HG03442 (cell line): ENCODE measurements around the gene MED26.
A peak's percentile ranks its signal among the peaks of the same experiment; 100 is the strongest.
"Not testable (repeated sequence)": the region's sequence is repeated elsewhere in the genome, so short reads cannot be mapped to it uniquely, and the experiment has no call there.

Source experiments
- ATAC-seq: cut with Tn5 transposase; IDR thresholded peaks from one replicate; pipeline ENCODE4 v1.9.1; 2021; ENCODE audit warnings: mild to moderate bottlenecking, moderate library complexity; ENCODE audit not compliant: unreplicated experiment

MED26 gene, protein sequence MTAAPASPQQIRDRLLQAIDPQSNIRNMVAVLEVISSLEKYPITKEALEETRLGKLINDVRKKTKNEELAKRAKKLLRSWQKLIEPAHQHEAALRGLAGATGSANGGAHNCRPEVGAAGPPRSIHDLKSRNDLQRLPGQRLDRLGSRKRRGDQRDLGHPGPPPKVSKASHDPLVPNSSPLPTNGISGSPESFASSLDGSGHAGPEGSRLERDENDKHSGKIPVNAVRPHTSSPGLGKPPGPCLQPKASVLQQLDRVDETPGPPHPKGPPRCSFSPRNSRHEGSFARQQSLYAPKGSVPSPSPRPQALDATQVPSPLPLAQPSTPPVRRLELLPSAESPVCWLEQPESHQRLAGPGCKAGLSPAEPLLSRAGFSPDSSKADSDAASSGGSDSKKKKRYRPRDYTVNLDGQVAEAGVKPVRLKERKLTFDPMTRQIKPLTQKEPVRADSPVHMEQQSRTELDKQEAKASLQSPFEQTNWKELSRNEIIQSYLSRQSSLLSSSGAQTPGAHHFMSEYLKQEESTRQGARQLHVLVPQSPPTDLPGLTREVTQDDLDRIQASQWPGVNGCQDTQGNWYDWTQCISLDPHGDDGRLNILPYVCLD

DNA sequence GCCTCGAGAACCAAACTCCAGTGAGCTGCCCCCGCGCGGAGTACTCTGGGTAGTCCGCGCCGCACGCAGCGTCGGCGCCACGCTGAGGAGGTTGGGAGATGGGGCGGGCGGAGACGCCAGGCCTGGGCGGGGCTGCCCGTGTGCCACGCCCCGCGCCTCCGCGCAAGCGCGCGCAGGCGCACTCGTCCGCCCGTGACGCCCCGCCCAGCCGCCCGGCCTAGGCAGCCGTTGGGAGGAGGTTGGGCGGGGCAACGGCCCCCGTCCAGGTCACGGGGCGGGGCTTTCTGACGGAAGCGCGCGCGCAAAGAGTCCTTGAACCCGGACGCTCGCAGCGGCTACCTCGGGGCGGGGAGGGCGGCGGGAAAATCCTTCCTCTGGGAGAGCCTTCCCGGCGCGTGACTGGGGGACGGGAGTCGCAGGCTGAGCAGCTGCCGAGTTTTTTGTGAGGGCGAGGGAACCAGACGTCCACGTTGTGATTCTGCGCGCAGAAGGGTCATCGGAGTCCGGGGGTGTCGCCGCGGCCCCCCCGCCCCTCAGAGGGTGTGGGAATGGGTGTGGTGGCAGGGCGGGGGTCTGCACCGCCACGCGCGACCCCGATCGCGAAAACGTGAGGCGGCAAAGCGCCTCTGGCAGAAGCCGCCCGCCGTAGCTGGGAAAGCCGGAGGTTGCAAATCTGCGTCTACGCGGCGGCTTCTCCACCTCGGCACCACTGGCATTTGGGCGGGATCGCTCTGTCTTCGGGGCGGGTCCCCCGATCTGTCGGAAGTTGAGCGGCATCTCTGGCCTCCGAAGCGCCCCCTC, at the start of gene MED26:
TSS of gene MED26 (minus strand) at position 22 of the 801 bp plus-strand sequence. CDS start 261 bp downstream, outside the sequence.
- peak; percentile 86 for ATAC-seq

DNA sequence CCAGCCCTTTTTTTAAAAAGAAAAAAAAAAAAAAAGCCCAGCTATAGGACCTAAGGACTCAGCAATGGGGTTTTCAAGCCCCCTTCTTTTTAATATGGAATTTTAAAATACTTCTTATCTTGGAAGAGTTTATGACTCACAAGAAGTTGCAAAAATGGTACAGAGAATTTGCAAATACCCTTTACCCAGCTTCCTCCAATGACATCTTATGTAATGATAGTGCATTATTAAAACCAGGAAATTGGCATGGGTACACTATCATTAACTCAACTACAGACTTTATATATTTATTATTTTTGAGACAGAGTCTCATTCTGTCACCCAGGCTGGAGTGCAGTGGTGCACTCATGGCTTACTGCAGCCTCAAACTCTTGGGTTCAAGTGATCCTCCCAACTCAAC, 49.1 kb upstream of the MED26 start:
- ATAC-seq: no peak

DNA sequence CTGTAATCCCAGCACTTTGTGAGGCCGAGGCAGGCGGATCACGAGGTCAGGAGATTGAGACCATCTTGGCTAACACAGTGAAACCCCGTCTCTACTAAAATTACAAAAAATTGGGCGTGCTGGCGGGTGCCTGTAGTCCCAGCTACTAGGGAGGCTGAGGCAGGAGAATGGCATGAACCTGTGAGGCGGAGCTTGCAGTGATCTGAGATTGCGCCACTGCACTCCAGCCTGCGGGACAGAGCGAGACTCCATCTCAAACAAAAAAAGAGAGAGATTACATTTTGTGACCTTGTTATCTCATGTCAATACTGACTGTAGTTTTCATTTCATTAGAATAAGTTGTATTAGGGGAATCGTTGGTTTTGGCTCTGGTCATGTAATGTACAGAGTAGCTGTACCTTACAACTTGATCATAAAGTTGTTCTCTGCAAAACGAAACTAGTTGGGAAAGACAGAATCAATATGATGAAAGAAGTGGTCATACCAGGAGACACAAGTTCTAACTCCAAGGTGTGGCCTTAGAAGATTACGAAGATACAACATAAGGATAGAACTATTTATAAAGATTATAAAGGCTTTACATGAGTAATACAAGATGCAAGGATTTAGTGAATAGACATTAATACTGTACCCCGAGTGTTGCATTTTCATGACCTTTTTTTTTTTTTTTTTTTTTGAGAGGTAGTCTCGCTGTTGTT, 48.2 kb upstream of the MED26 start:
- ATAC-seq: no peak

DNA sequence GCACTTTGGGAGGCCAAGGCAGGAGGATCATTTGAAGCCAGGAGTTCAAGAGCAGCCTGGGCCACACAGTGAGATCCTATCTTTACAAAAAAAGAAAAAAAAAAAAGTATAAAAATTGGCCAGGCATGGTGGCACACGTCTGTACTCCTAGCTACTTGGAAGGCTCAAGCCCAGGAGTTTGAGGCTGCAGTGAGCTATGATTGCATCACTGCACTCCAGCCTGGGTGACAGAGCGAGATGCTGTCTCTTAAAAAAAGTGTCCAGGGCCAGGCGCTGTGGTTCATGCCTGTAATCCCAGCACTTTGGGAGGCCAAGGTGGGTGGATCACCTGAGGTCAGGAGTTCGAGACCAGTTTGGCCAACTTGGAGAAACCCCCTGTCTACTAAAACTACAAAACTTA, 45.8 kb upstream of the MED26 start:
- not testable (repeated sequence) for ATAC-seq

DNA sequence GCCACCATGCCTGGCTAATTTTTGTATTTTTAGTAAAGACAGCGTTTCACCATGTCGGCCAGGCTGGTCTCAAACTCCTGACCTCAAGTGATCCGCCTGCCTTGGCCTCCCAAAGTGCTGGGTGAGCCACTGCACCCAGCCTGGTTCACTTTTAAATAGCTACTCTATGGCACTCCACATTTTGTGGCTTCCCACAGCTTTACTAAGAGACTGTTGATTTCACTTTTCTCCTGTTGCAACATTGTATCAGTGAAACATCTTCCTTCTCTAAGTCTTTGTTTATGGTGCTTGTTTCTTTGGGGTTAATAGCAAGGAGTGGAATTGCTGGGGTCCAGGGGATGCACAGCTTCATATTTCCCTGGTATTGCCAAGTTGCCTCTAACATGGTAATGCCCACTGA, 45.2 kb upstream of the MED26 start:
- ATAC-seq: no peak

DNA sequence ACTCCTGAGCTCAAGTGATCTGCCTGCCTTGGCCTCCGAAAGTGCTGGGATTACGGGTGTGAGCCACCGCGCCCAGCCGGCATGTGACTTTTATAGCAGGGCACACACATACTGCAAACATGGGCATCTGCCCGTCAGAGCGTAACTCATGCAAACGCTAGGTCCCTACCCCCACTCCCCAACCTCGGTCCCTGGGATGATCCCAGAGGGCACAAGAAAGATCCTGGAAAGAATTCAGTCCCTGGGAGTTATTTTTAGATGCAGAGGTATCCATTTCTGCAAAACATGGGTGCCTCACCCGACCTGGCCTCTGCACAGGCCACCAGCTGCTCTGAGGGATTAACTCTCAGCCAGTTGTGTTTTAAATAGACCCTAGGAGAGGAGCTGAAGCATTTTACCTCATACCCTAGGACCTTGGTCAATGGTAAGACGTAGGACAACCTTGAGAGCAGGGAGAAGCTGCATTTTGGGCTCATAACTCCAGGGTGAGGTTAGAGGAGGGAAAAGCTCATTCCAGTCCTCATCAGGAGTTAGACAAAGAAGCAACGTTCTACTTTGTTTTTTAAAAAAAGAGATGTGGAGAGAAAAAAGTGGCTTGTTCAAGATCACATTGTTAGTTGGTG, 43.8 kb upstream of the MED26 start:
- no peak for ATAC-seq

DNA sequence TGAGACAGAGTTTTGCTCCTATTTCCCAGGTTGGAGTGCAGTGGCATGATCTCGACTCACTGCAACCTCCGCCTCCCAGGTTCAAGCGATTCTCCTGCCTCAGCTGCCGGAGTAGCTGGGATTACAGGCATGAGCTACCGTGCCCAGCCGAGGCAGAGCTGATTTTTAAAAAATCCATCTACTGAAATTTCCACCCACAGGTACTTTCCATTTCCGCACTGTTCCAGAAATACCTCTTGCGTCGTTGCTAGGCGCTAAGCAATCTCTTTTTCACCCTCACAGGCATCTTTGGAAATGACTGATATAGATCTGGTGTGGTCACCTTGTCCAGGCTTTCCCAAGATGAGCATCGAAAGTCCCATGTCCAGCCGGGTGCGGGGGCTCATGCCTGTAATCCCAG, 42.3 kb upstream of the MED26 start:
- no peak for ATAC-seq

DNA sequence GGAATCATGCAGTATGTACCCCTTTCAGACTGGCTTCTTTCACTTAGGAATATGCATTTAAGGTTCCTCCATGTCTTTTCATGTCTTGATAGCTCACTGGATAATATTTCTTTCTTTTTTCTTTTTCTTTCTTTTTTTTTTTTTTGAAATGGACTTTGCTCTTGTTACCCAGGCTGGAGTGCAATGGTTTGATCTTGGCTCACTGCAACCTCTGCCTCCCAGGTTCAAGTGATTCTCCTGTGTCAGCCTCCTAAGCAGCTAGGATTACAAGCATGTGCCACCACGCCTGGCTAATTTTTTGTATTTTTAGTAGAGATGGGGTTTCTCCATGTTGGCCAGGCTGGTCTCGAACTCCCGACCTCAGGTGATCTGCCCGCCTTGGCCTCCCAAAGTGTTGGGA, 40.7 kb upstream of the MED26 start:
- not testable (repeated sequence) for ATAC-seq

DNA sequence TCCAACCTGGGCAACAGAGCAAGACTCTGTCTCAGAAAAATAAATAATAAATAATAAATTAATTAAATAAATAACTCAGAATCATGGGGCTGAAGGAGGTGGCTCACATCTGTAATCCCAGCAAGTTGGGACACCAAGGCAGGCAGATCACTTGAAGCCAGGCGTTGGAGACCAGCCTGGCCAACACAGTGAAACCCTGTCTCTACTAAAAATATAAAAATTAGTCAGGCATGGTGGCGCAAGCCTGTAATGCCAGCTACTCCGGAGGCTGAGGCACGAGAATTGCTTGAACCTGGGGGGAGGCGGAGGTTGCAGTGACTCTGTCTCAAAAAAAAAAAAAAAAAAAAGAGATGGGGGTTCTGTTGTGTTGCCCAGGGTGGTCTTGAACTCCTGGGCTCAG, 40.2 kb upstream of the MED26 start:
- no peak for ATAC-seq

DNA sequence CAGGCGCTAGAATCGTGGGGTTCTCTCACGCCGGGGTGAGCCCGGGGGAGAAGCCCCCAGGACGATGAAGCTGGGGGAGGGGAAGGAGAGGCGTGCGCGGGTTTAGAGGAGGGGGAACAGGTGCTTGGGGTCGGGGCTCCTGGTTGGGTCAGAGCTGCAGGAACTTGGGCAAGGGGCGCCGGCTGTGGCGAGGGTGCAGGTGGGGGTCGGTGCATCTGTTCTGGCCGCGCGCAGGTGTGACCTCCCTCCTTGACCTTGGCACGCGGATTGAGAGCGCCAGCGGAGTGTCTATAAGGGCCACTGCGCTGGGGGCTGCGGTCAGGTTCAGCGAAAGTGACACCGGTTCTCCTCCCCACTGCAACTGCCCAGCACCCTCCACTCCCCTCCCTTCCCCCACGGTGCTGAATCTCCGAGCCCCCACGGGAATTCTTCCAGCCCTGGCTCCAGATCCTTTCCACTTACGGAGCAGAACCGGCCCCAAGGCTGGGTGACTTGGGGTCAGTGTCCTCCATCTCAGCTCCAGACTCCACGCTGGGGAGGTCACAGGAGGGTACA, 33.6 kb upstream of the MED26 start:
- no peak for ATAC-seq

DNA sequence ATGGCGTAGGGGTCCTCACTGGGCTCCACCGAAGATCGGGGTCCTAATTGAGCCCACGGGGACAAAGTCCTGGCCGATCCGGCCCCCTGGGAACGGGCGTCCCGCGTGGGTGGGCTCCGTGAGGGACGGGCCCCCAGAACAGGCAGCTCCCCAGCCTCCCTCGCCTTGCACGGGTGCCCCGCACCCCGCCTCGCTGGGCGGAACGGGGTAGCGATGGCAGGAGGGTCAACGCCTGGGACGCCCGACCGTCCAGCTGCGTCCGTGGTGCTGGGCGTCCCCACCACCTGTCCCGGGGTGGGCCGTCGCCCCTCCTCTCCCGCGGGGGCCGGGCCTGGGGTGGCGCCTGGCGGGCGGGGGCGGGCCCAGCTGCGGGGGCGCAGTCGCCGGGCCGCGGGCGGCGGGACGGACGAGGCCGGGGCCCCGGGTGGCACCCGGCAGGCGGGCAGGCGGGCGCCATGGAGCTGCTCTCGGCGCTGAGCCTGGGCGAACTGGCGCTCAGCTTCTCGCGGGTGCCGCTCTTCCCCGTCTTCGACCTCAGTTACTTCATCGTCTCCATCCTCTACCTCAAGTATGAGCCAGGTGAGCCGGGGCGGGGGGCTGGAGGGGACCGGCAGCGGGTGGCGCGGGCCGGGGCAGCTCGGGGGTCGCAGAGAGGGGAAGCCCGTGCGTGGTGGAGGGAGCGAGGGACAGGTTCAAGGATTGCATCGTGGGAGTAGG, 32.9 kb upstream of the MED26 start, which contains the start of gene TMEM38A:
TSS of gene TMEM38A (plus strand) at position 377 of the 717 bp plus-strand sequence. CDS start at position 456, 79 bp downstream.
- ATAC-seq: peak; percentile 21

DNA sequence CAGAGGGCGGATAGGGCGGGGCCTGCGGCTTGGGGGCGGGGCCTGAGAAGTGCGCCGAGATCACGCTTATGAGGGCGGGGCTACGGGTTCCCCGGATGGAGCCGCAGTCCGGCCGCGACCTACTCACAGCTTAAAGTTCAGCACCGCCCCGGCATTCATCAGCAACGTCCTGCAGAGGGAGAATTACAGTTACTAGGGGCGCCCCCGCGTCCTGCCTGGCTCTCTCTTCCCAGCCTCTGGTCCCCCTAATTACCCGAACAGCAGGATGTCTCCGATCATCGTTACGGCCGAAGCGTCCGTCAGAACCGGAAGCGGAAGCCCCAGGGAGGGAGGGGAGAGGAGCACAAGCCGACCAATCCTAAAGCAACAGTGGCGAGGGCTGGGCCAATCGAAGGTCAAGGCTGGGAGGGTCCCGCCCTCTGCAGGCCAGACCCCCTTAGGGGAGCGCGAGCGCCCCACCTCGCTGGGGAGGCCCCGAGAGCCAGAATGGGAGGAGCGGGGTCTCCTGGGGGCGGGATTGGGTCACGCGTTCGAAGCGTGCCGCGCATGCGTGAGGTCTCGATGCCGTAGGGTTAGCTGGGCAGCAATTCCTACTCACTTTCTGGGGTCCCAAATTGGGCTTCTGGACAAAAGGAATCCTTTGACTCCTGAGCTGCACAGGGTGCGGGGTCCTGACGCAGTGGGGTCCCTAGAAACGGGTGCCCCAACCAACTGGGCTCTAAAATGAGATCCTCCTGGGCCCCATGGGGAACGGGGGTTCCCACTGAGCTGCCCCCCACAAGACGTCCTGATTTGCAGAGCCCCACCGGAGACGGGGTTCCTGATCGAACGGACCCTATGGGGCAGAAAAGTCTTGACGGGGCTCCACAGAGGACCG, 32.1 kb upstream of the MED26 start, which contains the start of gene SMIM7:
TSS of gene SMIM7 (minus strand) at position 313 of the 877 bp plus-strand sequence. CDS start at position 279, 34 bp downstream.
- ATAC-seq: peak; percentile 88

DNA sequence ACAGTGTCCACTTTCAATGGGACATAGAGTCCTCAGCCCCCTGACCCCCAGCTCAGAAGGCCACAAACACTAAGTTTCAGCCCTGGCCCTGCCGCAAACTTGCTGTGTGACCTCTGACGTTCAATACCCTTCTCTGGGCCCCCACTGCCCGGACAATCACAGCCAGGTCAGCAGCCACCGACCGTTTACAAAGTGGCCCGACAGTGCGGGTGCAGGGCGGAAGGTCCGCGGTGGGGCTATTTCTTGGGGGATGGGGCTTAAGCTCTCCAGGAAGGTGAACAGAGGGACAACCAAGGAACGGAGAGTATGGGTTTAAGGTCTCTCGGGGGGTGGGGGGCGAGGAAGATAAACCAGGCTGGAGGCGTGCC, 31.4 kb upstream of the MED26 start:
- no peak for ATAC-seq

DNA sequence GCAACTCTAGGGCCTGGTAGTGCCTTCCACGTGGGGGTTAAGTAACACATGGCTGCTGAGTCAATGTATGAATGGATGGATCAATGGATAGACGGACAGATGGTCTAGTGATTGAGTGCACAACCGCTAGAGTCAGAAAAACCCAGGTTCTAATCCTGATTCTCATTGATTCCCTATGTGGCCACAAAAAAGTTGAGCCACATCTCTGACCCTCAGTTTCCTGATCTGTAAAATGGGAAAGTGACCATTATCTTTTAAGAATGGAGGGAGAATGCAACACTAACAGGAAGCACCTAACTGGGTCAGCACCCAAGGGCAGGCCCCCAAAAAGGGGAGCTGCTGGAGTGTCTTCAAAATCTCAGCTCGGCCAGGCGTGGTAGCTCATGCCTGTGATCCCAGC, 29.4 kb upstream of the MED26 start:
- ATAC-seq: no peak

DNA sequence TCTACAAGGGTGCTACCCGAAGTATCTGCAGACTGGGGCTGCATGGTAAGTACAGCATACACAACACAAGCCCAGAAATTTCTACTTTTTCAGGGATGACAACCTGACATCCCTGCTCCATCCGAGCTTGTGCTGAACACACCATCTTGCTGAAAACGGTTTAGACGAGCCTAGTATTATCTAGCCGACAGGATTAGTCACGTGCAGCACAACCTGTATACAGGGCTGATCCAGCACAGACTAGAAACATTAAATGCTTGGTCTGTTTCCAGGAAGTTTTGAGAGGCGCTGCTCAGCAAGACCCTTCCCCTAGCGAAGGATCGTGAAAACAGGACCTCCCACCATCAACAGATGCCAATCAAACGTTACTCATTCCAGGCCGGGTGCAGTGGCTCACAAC, 27.7 kb upstream of the MED26 start:
- ATAC-seq: no peak

DNA sequence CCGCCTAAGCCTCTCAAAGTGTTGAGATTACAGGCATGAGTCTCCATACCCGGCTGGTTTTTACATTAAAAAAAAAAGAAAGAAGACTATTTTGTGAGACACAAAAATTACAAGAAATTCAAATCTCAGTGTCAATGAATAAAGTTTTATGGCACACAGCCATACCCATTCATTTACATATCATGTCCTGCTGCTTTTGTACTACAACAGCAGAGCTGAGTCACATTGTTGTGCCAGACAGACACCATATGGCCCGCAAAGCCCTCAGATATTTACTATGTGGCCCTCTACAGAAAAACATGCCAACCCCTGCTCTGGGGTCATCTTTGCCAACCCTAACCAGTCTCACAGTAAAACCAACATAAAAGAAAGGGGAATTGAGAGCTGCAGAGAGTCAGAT, 26.6 kb upstream of the MED26 start:
- no peak for ATAC-seq

DNA sequence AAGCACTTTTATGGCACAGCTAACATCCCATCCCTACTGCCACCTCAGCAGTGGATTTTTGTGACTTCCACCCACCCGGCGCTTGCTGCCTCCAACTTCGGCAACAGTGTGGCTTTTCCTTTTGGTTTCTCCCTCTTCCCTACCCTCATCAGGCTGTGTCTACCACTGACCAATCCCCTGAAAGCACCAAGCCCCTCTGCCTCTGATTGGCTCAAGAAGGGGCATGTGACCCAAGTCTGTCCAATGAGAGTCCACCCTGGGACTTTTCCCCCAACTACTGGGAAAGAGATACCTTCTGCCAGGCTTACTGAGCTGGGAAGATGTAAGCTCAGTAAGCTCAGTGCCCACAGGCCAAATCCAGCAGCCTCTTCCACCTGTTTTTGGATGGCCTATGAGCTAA, 26.1 kb upstream of the MED26 start:
- ATAC-seq: no peak

DNA sequence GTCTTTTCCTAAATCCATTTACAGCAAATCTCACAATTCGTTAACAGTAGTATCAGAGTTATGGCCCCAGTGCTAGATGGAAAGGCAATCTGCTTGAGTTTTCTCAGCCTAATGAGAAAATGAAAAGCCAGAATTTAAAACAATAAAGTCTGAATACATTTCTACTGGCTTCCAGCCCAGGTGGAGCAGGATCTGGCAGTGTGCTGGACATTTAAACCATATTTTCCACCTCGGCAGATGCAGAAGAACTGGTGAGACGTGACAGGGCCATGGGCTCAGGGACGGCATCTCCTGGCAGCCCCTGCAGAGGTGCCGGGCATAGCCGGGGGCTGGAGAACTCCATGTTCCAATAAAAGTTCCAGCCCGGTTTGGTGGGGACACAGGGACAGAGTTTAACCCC, 24.9 kb upstream of the MED26 start:
- no peak for ATAC-seq
